HG03439 (cell line): ENCODE measurements around the gene CTF1.
"Not testable (repeated sequence)": the region's sequence is repeated elsewhere in the genome, so short reads cannot be mapped to it uniquely, and the experiment has no call there.

Experiments used
- ATAC-seq: cut with Tn5 transposase; IDR thresholded peaks from one replicate; pipeline ENCODE4 v1.9.1; 2021; ENCODE audit warnings: mild to moderate bottlenecking, moderate library complexity; ENCODE audit not compliant: unreplicated experiment

The CTF1 gene

GRCh38 chr16:30896261-30896888 is at the start of gene CTF1:
TSS of gene CTF1 (plus strand) at chr16:30896614. CDS start at chr16:30896644, 30 bp downstream.
- no peak for ATAC-seq

GRCh38 chr16:30846649-30847402 is 49.6 kb upstream of the CTF1 start:
- ATAC-seq = no peak

GRCh38 chr16:30850246-30850645 is 46.2 kb upstream of the CTF1 start:
- no peak for ATAC-seq

GRCh38 chr16:30853758-30854157 is 42.7 kb upstream of the CTF1 start:
- no peak for ATAC-seq

GRCh38 chr16:30858111-30858495 is 38.3 kb upstream of the CTF1 start:
- no peak for ATAC-seq

GRCh38 chr16:30858829-30859423 is 37.5 kb upstream of the CTF1 start:
- ATAC-seq = no peak

GRCh38 chr16:30860729-30861128 is 35.7 kb upstream of the CTF1 start:
- ATAC-seq = not testable (repeated sequence)

- ATAC-seq = not testable (repeated sequence)
These were observed 33.2 kb upstream of the CTF1 start for GRCh38 chr16:30863178-30863577.

GRCh38 chr16:30866031-30866430 is 30.4 kb upstream of the CTF1 start:
- no peak for ATAC-seq

- ATAC-seq = no peak
These were observed 28.7 kb upstream of the CTF1 start for GRCh38 chr16:30867747-30868146.

- ATAC-seq = no peak
These were observed 25.5 kb upstream of the CTF1 start for GRCh38 chr16:30870904-30871303.

- no peak for ATAC-seq
These were observed 22.1 kb upstream of the CTF1 start for GRCh38 chr16:30874244-30874820.

- ATAC-seq = peak; percentile 71
These were observed 21.3 kb upstream of the CTF1 start for GRCh38 chr16:30874821-30875717.

- no peak for ATAC-seq
These were observed 20.3 kb upstream of the CTF1 start for GRCh38 chr16:30875871-30876801.

GRCh38 chr16:30876867-30877266 is 19.5 kb upstream of the CTF1 start:
- no peak for ATAC-seq

- ATAC-seq = no peak
These were observed 13.7 kb upstream of the CTF1 start for GRCh38 chr16:30882429-30883310.

- ATAC-seq = no peak
These were observed 11.7 kb upstream of the CTF1 start for GRCh38 chr16:30884760-30885159.

- ATAC-seq = no peak
These were observed 11.2 kb upstream of the CTF1 start for GRCh38 chr16:30885196-30885595.

GRCh38 chr16:30886145-30886544 is 10.3 kb upstream of the CTF1 start:
- no peak for ATAC-seq
